Measurements from ENCODE around the gene POLRMT. TPM values are rescaled to one million over a fixed set of nuclear protein-coding genes. Genes with fewer than 3 reads are reported as not detected.

Gene POLRMT
- total RNA-seq, 1 experiment from 2014 or later, result 104 TPM

DNA sequence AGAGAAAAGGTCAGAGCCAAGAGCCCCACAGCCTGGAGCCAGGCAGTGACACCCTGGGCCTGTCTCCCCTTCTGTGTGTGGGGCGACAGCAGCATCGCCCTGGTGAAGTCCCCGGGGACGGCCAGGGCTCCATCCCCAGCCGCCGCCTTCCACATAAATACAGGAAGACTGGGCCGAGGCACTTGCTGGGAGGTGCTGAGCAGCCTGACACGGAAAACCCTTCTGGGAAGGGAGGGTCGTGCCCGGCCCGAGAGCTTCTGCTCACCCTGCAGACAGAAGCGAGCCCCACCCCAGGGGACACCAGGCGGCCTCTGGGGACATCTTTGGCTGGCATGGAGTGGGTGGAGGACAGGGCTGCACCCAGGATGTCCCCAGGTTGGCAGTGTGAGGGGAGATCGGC is 11.5 kb upstream of the POLRMT start:
- no peak overlapping the region for H2BK5ac ChIP-seq (ENCODE audit: insufficient read length, low read length)
- no peaks in the 10 kb centered on the region for H4K20me1 ChIP-seq (ENCODE audit: control insufficient read depth, insufficient read depth, insufficient read length)
- H3K36me3 Mint-ChIP-seq (ENCODE audit: insufficient read depth in 1 of 3, low read depth in 3 of 3), result peaks cover 10 to 28% (median 18%) of the 10 kb centered on the region in 3 experiments
- H3K9me3 ChIP-seq (ENCODE audit: control insufficient read depth, low read depth, low read length), result no peaks in the 10 kb centered on the region
- no peak overlapping the region; the same call in 1 of the 2 replicates for H3K14ac ChIP-seq (ENCODE audit: insufficient read depth, low read length)
- no peaks in the 10 kb centered on the region for H3K79me1 ChIP-seq (ENCODE audit: insufficient read depth, low read depth, low read length, poor library complexity, severe bottlenecking)
- H3K9ac ChIP-seq (ENCODE audit: extremely low read depth, insufficient read length, low read length), result no peak overlapping the region
- no peak overlapping the region for H4K8ac ChIP-seq (replicated peaks; ENCODE audit: insufficient read length, low read depth, low read length)
- H3K27me3 ChIP-seq (ENCODE audit: insufficient read depth, low read length), result no peaks in the 10 kb centered on the region
- no peak overlapping the region for H2BK15ac ChIP-seq (ENCODE audit: low read depth, low read length)
- H3K23ac ChIP-seq (ENCODE audit: insufficient read length, low read depth, low read length), result no peak overlapping the region
- no peak overlapping the region for H3K4me2 ChIP-seq (ENCODE audit: insufficient read depth, insufficient read length, low read length)
- H4K91ac ChIP-seq (ENCODE audit: insufficient read length, low read depth, low read length), result no peak overlapping the region
- no peaks in the 10 kb centered on the region for H3K27me3 Mint-ChIP-seq (ENCODE audit: low read depth)
- H4K5ac ChIP-seq (ENCODE audit: insufficient read length, low read depth, low read length), result no peak overlapping the region
- H3K23me2 ChIP-seq (ENCODE audit: insufficient read length, low read depth, low read length, poor library complexity, severe bottlenecking), result no peaks in the 10 kb centered on the region
- no peak overlapping the region for H3K4ac ChIP-seq (ENCODE audit: low read depth, low read length)
- H3K4me3 Mint-ChIP-seq, result no peak overlapping the region
- no peaks in the 10 kb centered on the region for H3K79me2 ChIP-seq (ENCODE audit: insufficient read depth, low read length)
- H2BK120ac ChIP-seq (ENCODE audit: low read depth, low read length, poor library complexity, severe bottlenecking), result no peak overlapping the region
- WGBS (ENCODE audit: extremely low coverage, insufficient read length, low lambda C conversion rate), result no CpG with 5 or more reads among the region's 14 CpGs
- no peak overlapping the region for H3K27ac ChIP-seq (ENCODE audit: insufficient read length, low read depth, low read length)
- peak overlapping the region in 1 of 3 experiments; percentile 33; a peak in 1 of 7 replicates for H3K27ac Mint-ChIP-seq
- H2BK20ac ChIP-seq (ENCODE audit: low read depth, low read length, poor library complexity, severe bottlenecking), result no peak overlapping the region
- H2BK12ac ChIP-seq (ENCODE audit: insufficient read length, low read depth, low read length), result no peak overlapping the region
- H3T11ph ChIP-seq (ENCODE audit: low read length), result no peak overlapping the region
- no peak overlapping the region for H2AK5ac ChIP-seq (ENCODE audit: insufficient read length, low read length)
- no peak overlapping the region for H3K18ac ChIP-seq (ENCODE audit: insufficient read length, low read depth, low read length)
- H3K9me3 Mint-ChIP-seq, result no peaks in the 10 kb centered on the region
- H3K4me1 Mint-ChIP-seq, result no peaks in the 10 kb centered on the region
- H3K56ac ChIP-seq (ENCODE audit: insufficient read length, low read depth, low read length), result no peak overlapping the region
- TF ChIP-seq, protein P1, sequence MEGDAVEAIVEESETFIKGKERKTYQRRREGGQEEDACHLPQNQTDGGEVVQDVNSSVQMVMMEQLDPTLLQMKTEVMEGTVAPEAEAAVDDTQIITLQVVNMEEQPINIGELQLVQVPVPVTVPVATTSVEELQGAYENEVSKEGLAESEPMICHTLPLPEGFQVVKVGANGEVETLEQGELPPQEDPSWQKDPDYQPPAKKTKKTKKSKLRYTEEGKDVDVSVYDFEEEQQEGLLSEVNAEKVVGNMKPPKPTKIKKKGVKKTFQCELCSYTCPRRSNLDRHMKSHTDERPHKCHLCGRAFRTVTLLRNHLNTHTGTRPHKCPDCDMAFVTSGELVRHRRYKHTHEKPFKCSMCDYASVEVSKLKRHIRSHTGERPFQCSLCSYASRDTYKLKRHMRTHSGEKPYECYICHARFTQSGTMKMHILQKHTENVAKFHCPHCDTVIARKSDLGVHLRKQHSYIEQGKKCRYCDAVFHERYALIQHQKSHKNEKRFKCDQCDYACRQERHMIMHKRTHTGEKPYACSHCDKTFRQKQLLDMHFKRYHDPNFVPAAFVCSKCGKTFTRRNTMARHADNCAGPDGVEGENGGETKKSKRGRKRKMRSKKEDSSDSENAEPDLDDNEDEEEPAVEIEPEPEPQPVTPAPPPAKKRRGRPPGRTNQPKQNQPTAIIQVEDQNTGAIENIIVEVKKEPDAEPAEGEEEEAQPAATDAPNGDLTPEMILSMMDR (conservative IDR thresholded peaks at IDR 0.05), result no peak
- H2AFZ ChIP-seq (ENCODE audit: low read length), result no peak overlapping the region
- no peak for DNase-seq
- H3K4me1 ChIP-seq (ENCODE audit: insufficient read depth, low read length), result no peaks in the 10 kb centered on the region
